DND-41 (cell line): ENCODE data around the gene TRAPPC2L.

Experiments used
- EZH2 ChIP-seq: IDR thresholded peaks from 3 replicates; pipeline ENCODE4 v1.6.1; 2012; ENCODE audit warnings: borderline replicate concordance, low read depth, mild to moderate bottlenecking, moderate library complexity, low read length, inconsistent platforms; ENCODE audit not compliant: severe bottlenecking
- TF ChIP-seq, protein P1 (sequence below): IDR thresholded peaks from 2 replicates; pipeline ENCODE4 v1.5.1; 2012; ENCODE audit warnings: borderline replicate concordance, low read length, moderate library complexity, mild to moderate bottlenecking; ENCODE audit not compliant: poor library complexity, severe bottlenecking; ENCODE audit errors: extremely low read depth

DNA sequence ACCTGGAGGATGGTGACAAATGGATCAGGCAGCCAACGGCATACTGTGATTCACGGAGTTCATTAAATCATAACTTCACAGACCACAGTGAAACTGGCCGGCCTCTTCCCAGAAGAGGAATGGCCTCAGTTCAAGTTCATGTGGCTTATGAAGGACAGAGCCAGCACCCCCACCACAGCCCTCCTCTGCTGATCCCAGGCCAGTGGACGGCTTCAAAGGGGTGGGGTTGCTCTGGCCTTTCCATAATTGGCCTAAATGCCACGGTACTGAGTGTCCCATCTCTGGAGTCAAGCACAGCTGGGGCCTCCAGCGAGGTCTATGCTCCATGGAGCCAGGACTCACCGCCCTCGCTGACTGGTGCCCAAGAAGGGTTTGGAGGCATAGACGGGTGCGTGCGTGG lies 21.5 kb upstream of the TRAPPC2L start:
- TF ChIP-seq, protein P1, sequence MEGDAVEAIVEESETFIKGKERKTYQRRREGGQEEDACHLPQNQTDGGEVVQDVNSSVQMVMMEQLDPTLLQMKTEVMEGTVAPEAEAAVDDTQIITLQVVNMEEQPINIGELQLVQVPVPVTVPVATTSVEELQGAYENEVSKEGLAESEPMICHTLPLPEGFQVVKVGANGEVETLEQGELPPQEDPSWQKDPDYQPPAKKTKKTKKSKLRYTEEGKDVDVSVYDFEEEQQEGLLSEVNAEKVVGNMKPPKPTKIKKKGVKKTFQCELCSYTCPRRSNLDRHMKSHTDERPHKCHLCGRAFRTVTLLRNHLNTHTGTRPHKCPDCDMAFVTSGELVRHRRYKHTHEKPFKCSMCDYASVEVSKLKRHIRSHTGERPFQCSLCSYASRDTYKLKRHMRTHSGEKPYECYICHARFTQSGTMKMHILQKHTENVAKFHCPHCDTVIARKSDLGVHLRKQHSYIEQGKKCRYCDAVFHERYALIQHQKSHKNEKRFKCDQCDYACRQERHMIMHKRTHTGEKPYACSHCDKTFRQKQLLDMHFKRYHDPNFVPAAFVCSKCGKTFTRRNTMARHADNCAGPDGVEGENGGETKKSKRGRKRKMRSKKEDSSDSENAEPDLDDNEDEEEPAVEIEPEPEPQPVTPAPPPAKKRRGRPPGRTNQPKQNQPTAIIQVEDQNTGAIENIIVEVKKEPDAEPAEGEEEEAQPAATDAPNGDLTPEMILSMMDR: no peak
- TF ChIP-seq EZH2: no peak
